Left lung (tissue), 10 donors: ENCODE results near the gene ZNF22. TPM values are rescaled to one million over a fixed set of nuclear protein-coding genes. Genes with fewer than 3 reads are reported as not detected.

Experiments
- ATAC-seq: fragments of 200-7000 bp; cut with Tn5 transposase; one replicate; pipeline ENCODE4 v1.9.1; 2020; ENCODE audit warnings: moderate library complexity
- DNase-seq, 4 donors: peaks; one replicate each; pipeline ENCODE4 v3.0.0-alpha.2; 2013 to 2020
- H3K27ac ChIP-seq, 2 donors: fragments of 200-600 bp; sonication (generic) in 1 of 2; one replicate each; pipeline versions ENCODE4 v1.5.0 to v1.8.0; 2020 to 2021
- H3K27me3 ChIP-seq, 2 donors: fragments of 200-600 bp; sonication (generic) in 1 of 2; one replicate each; pipeline versions ENCODE4 v1.5.0 to v1.8.0; 2020 to 2021
- H3K36me3 ChIP-seq, 2 donors: fragments of 200-600 bp; sonication (generic) in 1 of 2; one replicate each; pipeline versions ENCODE4 v1.5.0 to v1.8.0; 2020 to 2021
- H3K4me1 ChIP-seq, 2 donors: fragments of 200-600 bp; one replicate each; pipeline ENCODE4 v1.8.0; 2021
- H3K4me3 ChIP-seq, 2 donors: fragments of 200-600 bp; sonication (generic) in 1 of 2; one replicate each; pipeline versions ENCODE4 v1.5.0 to v1.8.0; 2020 to 2021; ENCODE audit warnings: mild to moderate bottlenecking in 1 of 2
- H3K9me3 ChIP-seq, 2 donors: fragments of 200-600 bp; sonication (generic) in 1 of 2; one replicate each; pipeline versions ENCODE4 v1.5.0 to v1.8.0; 2020 to 2021
- intact Hi-C, 2 donors: fragments of 100-400 bp; cut with DNase I; formaldehyde crosslinking; loops; one replicate each; pipeline versions ENCODE4 v1.11.2 to v1.14.2; 2022
- polyA plus RNA-seq, 6 donors: library from polyadenylated mRNA; unstranded; fragments of 120-200 nt; gene quantifications; one replicate each; pipeline ENCODE4 v1.2.1, GENCODE V29; 2013; ENCODE audit not compliant: insufficient read length in 6 of 6
- total RNA-seq, 2 donors: library from RNA; stranded (reverse); fragmentation: NEBNext Ultra II Directional; extraction: Animal tissue kit (Norgen Biotek cat#: 25700); gene quantifications; one replicate each; pipeline ENCODE4 v1.2.1, GENCODE V29; 2021
- TF ChIP-seq, protein P1 (sequence below), 2 donors: fragments of 200-600 bp; sonication (generic) in 1 of 2; IDR thresholded peaks; one replicate each; pipeline versions ENCODE4 v1.5.0 to v1.8.0; 2021; ENCODE audit warnings: antibody characterized with exemption in 2 of 2
- donor health status: DM: no; HTN: yes; CAD: no.
- donor health status: DM: no; HTN: no; CAD: no.

ZNF22 gene
- total and polyA plus RNA-seq, 8 donors: 19.3 to 80.0 (median 75.0) TPM

DNA sequence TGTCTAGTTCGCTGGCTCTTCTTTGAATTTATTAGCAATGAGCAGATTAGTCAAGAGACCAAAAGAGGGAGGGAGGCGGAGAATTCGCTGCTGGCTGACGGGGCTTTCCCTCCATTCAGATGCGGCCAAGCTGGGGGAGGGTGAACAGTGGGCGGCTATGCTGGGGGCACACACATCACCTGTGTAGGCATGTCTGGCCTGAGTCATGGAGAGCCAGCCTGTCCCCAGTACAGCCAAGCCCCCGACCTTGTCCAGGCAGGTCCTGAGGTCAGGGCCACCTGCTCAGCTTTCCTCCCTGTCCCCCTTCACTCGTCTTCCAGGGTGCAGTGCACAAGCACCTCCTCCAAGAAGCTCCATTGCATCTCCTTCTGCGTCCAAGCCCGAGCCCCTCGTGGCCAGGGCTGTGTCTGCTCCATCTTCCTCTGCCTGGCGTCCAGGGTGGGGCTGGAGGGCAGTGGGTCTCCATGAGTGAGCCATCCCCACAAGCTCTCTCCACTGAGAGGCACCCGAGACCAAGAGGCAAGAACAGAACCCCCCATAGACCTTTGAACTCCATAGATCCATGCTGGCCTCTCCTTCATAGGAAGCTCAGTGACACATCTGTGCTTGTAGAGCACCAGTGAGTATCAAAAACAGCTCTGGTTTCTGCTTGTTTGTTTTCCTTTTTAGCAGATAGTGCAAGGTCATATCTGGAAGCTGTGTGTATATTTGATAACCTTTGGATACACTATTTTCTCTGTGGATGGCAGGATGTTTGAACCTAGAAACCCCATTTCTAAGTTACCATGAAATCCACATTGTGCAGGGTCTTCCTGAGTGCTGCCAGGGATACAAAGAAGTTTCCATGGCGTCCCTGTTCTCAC lies 20.2 kb upstream of the ZNF22 start:
- Histone ChIP-seq H3K9me3 (no peaks in the 10 kb centered on the region), H3K27ac (peak overlapping the region; percentile 71 to 78), H3K27me3 (no peaks in the 10 kb centered on the region), H3K36me3 (peaks cover 0 to 55% of the 10 kb centered on the region in 2 donors), H3K4me1 (peaks cover 41 to 94% of the 10 kb centered on the region in 2 donors), H3K4me3 (no peak overlapping the region)
- no peak for DNase-seq
- TF ChIP-seq, protein P1, sequence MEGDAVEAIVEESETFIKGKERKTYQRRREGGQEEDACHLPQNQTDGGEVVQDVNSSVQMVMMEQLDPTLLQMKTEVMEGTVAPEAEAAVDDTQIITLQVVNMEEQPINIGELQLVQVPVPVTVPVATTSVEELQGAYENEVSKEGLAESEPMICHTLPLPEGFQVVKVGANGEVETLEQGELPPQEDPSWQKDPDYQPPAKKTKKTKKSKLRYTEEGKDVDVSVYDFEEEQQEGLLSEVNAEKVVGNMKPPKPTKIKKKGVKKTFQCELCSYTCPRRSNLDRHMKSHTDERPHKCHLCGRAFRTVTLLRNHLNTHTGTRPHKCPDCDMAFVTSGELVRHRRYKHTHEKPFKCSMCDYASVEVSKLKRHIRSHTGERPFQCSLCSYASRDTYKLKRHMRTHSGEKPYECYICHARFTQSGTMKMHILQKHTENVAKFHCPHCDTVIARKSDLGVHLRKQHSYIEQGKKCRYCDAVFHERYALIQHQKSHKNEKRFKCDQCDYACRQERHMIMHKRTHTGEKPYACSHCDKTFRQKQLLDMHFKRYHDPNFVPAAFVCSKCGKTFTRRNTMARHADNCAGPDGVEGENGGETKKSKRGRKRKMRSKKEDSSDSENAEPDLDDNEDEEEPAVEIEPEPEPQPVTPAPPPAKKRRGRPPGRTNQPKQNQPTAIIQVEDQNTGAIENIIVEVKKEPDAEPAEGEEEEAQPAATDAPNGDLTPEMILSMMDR (IDR thresholded peaks at IDR 0.05): no peak
- intact Hi-C loops: no loop called here
- ATAC-seq: no peak

DNA sequence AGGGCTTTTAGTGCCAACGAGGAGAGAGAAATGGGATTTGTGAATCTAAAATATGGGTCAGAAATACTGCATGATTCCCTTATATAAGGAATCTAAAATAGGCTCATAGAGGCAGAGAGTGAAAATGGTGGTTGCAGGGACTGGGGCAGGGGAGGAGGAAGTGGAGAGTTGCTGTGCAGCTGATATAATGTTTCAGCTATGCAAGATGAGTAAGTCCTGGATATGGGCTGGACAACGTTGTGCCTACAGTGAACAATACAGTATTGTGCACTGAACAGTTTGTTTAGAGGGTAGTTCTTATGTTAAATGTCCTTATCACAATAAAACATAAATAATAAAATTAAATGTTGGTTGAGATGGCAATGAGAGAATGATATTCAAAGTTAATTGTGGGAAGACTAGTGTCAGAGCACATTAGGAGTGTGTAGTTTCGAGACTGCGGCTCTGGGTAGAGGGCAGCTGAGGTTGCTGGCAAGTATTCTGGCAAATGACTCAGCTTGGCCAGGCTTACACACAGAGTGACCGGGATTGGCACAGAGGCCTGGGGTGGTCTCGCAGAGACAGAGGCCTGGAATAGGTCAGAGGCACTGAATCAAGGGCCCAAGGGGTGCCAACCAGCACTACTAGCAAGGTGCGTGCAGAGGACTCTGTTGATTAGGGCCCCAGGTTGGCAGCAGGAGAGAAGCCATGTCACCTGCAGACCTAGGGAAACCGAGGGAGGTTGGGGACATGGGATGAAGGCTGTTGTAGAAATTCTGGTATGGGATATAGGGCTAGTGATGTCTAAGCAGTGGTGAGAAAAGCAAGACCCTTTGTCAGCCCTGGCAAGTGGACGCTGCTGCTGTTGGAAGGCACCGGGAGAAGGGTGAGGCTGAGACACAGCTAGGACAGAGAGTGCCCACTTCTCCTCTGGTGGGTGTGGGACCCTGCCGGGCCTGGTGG lies 19.3 kb upstream of the ZNF22 start:
- no peak overlapping the region for H3K4me3 ChIP-seq
- no peaks in the 10 kb centered on the region for H3K27me3 ChIP-seq
- intact Hi-C loops: no loop called here
- TF ChIP-seq, protein P1 (IDR thresholded peaks at IDR 0.05): no peak
- DNase-seq (peak in 1 of 4 donors; percentile 43), ATAC-seq (peak; percentile 45)
- peak overlapping the region; percentile 71 to 78 for H3K27ac ChIP-seq
- no peaks in the 10 kb centered on the region for H3K9me3 ChIP-seq
- H3K36me3 ChIP-seq: peaks cover 0 to 57% of the 10 kb centered on the region in 2 donors
- H3K4me1 ChIP-seq: peaks cover 44 to 88% of the 10 kb centered on the region in 2 donors

DNA sequence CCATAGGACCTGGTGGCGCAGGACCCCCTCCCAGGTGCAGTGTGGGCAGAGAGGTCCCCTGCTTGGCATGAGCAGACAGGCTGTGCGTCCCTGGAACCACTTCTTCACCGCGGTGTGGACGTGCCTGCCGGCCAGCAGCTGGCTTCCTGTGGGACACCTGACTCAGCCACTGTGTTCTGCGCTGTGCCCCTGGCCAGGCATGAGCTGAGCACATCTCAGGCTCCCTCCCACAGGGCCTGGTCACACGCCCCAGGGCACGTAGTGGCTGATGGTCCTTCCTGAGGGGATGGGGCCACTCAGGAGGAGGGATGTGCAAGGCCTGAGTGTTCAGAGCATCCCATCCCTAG lies 18.6 kb upstream of the ZNF22 start:
- TF ChIP-seq, protein P1 (IDR thresholded peaks at IDR 0.05): no peak
- Histone ChIP-seq H3K9me3 (no peaks in the 10 kb centered on the region), H3K36me3 (peaks cover 0 to 57% of the 10 kb centered on the region in 2 donors), H3K27ac (peak overlapping the region; percentile 71 to 78), H3K4me3 (no peak overlapping the region), H3K27me3 (no peaks in the 10 kb centered on the region), H3K4me1 (peaks cover 40 to 82% of the 10 kb centered on the region in 2 donors)
- ATAC-seq (peak; percentile 0), DNase-seq (peak in 1 of 4 donors; percentile 49)
- intact Hi-C loops: no loop called here

DNA sequence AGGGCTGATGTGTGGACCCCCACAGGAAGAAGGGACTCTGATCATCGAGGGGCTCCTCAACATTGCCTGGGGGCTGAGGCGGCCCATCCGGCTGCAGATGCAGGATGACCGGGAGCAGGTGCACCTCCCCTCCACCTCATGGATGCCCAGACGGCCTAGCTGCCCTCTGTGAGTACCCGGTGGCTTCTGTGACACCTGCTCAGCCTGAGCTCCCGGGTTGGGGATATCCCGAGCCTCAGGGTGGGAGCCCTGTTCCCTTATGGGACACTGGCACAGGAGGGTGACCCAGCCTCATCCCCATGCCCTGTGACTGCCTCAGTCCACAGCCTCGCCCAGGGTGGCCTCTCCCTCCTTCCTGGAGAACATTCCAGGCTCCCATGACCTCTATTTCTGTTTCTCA lies 18.2 kb upstream of the ZNF22 start:
- intact Hi-C loops: no loop called here
- H3K4me1 ChIP-seq: peaks cover 36 to 78% of the 10 kb centered on the region in 2 donors
- no peak for ATAC-seq
- H3K27me3 ChIP-seq: no peaks in the 10 kb centered on the region
- H3K4me3 ChIP-seq: no peak overlapping the region
- peaks cover 0 to 57% of the 10 kb centered on the region in 2 donors for H3K36me3 ChIP-seq
- no peaks in the 10 kb centered on the region for H3K9me3 ChIP-seq
- TF ChIP-seq, protein P1 (IDR thresholded peaks at IDR 0.05): no peak
- peak overlapping the region; percentile 71 to 78 for H3K27ac ChIP-seq
- DNase-seq: no peak
